SU-DHL-6 (cell line): ENCODE measurements around the gene PPP2R2B.

ENCODE experiments used
- H2AFZ ChIP-seq: fragments of 200-600 bp; sonication (generic); 2 replicates; pipeline ENCODE4 v1.6.1; 2014; ENCODE audit warnings: low read depth, mild to moderate bottlenecking, moderate library complexity, mixed read lengths, antibody characterized with exemption, low read length; ENCODE audit not compliant: severe bottlenecking
- H3F3A ChIP-seq: fragments of 200-600 bp; shearing (Covaris generic); 2 replicates; pipeline ENCODE4 v1.6.0; 2016; ENCODE audit warnings: antibody characterized with exemption, mild to moderate bottlenecking; ENCODE audit not compliant: insufficient read depth
- H3K27ac ChIP-seq: fragments of 200-600 bp; sonication (generic); 2 replicates; pipeline ENCODE4 v1.5.1; 2016; ENCODE audit warnings: low read depth, mild to moderate bottlenecking, low read length, moderate library complexity, mixed read lengths
- H3K27me3 ChIP-seq: fragments of 200-600 bp; sonication (generic), shearing (Covaris generic); 2 replicates; pipeline ENCODE4 v1.6.0; 2014; ENCODE audit warnings: mild to moderate bottlenecking, low read length
- H3K36me3 ChIP-seq: fragments of 200-600 bp; sonication (generic); 2 replicates; pipeline ENCODE4 v1.6.1; 2014; ENCODE audit warnings: mild to moderate bottlenecking, low read length, mixed read lengths
- H3K4me2 ChIP-seq: fragments of 300-600, 200-600 bp; shearing (Covaris generic), sonication (generic); 2 replicates; pipeline ENCODE4 v1.6.0; 2014; ENCODE audit warnings: low read length, low read depth, mild to moderate bottlenecking; ENCODE audit not compliant: poor library complexity, severe bottlenecking
- H3K4me3 ChIP-seq: fragments of 200-600 bp; sonication (generic); 2 replicates; pipeline ENCODE4 v1.5.1; 2014; ENCODE audit warnings: antibody characterized with exemption, low read length, mild to moderate bottlenecking, mixed read lengths; ENCODE audit not compliant: insufficient read depth, poor library complexity, severe bottlenecking
- H3K79me2 ChIP-seq: fragments of 200-600 bp; sonication (generic); 2 replicates; pipeline ENCODE4 v1.6.1; 2014; ENCODE audit warnings: mild to moderate bottlenecking, low read length, moderate library complexity; ENCODE audit not compliant: insufficient read depth
- H3K9ac ChIP-seq: fragments of 200-600 bp; sonication (generic); 2 replicates; pipeline ENCODE4 v1.7.0; 2014; ENCODE audit warnings: mild to moderate bottlenecking, low read length
- H3K9me2 ChIP-seq: fragments of 200-600 bp; sonication (generic); replicated peaks from 2 replicates; pipeline ENCODE4 v1.6.1; 2014; ENCODE audit warnings: low read length; ENCODE audit not compliant: insufficient read depth
- H3K9me3 ChIP-seq: fragments of 200-600 bp; sonication (generic); 2 replicates; pipeline ENCODE4 v1.6.1; 2014; ENCODE audit warnings: low read length, mixed read lengths; ENCODE audit not compliant: insufficient read depth
- H4K20me1 ChIP-seq: fragments of 200-600 bp; sonication (generic); 2 replicates; pipeline ENCODE4 v1.6.1; 2014; ENCODE audit warnings: low read depth, mild to moderate bottlenecking, antibody characterized with exemption, low read length, moderate library complexity, mixed read lengths
- EZH2phosphoT487 ChIP-seq: fragments of 200-600 bp; sonication (generic), shearing (Covaris generic); conservative IDR thresholded peaks from 2 replicates; pipeline ENCODE4 v1.6.1; 2018; ENCODE audit warnings: mild to moderate bottlenecking, antibody characterized with exemption, low read length, moderate library complexity, mixed read lengths
- TF ChIP-seq, protein P1 (sequence below): fragments of 200-600 bp; sonication (generic); IDR thresholded peaks from one replicate; pipeline ENCODE4 v1.5.1; 2017; ENCODE audit warnings: antibody characterized with exemption, mild to moderate bottlenecking, low read length, moderate library complexity; ENCODE audit not compliant: insufficient read depth, poor library complexity, severe bottlenecking

PPP2R2B gene

DNA sequence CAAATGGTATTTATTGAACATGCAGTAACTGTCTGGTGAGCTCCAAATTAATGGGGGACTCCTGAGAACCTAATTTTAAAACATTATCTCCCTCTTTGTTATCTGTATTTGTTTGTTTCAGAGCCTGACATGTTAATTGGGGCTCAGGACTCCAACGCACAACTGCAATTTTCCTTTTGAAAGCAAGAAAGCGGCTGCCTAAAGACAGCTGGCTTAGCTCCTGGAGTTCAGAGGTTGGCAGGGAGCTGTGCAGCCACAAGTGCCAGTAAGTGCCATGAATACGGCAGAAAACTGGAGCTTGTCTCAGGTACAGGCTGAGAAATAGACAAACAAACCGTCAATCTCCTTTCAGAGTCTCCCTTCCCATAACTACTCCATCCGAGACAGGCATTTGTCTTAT is 80.9 kb downstream of the PPP2R2B start:
- Histone ChIP-seq H3K9me3 (no peaks in the 10 kb centered on the region), H3F3A (no peaks in the 10 kb centered on the region), H3K27ac (no peak overlapping the region), H2AFZ (no peak overlapping the region), H3K9ac (no peak overlapping the region), H3K4me3 (no peak overlapping the region), H3K9me2 (no peaks in the 10 kb centered on the region), H3K4me2 (no peak overlapping the region), H4K20me1 (no peaks in the 10 kb centered on the region), H3K79me2 (no peaks in the 10 kb centered on the region), H3K27me3 (0 out of 2 replicates have a peak, but pooled peaks cover 3% of the 10 kb centered on the region), H3K36me3 (no peaks in the 10 kb centered on the region)
- TF ChIP-seq, protein P1, sequence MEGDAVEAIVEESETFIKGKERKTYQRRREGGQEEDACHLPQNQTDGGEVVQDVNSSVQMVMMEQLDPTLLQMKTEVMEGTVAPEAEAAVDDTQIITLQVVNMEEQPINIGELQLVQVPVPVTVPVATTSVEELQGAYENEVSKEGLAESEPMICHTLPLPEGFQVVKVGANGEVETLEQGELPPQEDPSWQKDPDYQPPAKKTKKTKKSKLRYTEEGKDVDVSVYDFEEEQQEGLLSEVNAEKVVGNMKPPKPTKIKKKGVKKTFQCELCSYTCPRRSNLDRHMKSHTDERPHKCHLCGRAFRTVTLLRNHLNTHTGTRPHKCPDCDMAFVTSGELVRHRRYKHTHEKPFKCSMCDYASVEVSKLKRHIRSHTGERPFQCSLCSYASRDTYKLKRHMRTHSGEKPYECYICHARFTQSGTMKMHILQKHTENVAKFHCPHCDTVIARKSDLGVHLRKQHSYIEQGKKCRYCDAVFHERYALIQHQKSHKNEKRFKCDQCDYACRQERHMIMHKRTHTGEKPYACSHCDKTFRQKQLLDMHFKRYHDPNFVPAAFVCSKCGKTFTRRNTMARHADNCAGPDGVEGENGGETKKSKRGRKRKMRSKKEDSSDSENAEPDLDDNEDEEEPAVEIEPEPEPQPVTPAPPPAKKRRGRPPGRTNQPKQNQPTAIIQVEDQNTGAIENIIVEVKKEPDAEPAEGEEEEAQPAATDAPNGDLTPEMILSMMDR, result no peak
- no peak for TF ChIP-seq EZH2phosphoT487

- H4K20me1 ChIP-seq, result no peaks in the 10 kb centered on the region
- H3K4me3 ChIP-seq, result no peak overlapping the region
- no peaks in the 10 kb centered on the region for H3K27me3 ChIP-seq
- no peak overlapping the region for H2AFZ ChIP-seq
- no peaks in the 10 kb centered on the region for H3K79me2 ChIP-seq
- H3K9ac ChIP-seq, result no peak overlapping the region
- H3K27ac ChIP-seq, result no peak overlapping the region
- H3K36me3 ChIP-seq, result no peaks in the 10 kb centered on the region
- no peaks in the 10 kb centered on the region for H3K9me2 ChIP-seq
- H3K4me2 ChIP-seq, result no peak overlapping the region
- no peaks in the 10 kb centered on the region for H3K9me3 ChIP-seq
- no peaks in the 10 kb centered on the region for H3F3A ChIP-seq
- TF ChIP-seq, protein P1, result no peak
- TF ChIP-seq EZH2phosphoT487, result no peak
Measured at GRCh38 chr5:146796911-146797310, 81.6 kb downstream of the PPP2R2B start.

DNA sequence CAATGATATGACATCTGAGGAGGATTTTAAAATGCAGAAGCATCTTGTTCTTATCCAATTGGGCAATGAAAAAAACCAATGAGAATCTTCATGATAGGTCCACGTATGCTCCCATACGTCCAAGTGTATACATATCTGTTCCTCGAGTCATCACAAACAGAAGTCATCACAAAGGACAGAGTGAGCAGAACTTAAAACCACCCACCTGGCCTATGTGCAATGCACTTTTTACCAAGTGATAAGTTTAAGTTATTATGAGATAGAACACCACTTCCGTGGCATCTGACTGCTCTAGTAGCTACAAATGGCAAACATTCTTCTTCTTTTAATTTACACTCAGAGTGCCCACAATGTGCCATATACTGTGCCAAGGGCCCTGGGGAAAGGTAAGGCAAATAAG is 82.4 kb downstream of the PPP2R2B start:
- no peak for TF ChIP-seq EZH2phosphoT487
- TF ChIP-seq, protein P1, result no peak
- H4K20me1 ChIP-seq, result no peaks in the 10 kb centered on the region
- H3K4me2 ChIP-seq, result no peak overlapping the region
- no peaks in the 10 kb centered on the region for H3K79me2 ChIP-seq
- H3K9ac ChIP-seq, result no peak overlapping the region
- no peaks in the 10 kb centered on the region for H3K27me3 ChIP-seq
- H3K9me2 ChIP-seq, result no peaks in the 10 kb centered on the region
- H3K27ac ChIP-seq, result no peak overlapping the region
- H3K36me3 ChIP-seq, result no peaks in the 10 kb centered on the region
- no peaks in the 10 kb centered on the region for H3K9me3 ChIP-seq
- H3F3A ChIP-seq, result no peaks in the 10 kb centered on the region
- no peak overlapping the region for H2AFZ ChIP-seq
- no peak overlapping the region for H3K4me3 ChIP-seq
